ENCODE results near the gene HAND1.

- TF ChIP-seq CTCF (IDR thresholded peaks at IDR 0.05) (no peak), POLR2A (IDR thresholded peaks at IDR 0.05; ENCODE audit: low read depth) (no peak), POLR2AphosphoS5 (IDR thresholded peaks at IDR 0.05) (no peak), EP300 (IDR thresholded peaks at IDR 0.05) (no peak)
Measured at GRCh38 chr5:154466147-154466546, 11.9 kb downstream of the HAND1 start.

All from esophagus muscularis mucosa (tissue), 4 donors.